Measurements from ENCODE around the gene NFATC2. TPM values are rescaled to one million over a fixed set of nuclear protein-coding genes. Genes with fewer than 3 reads are reported as not detected.

The NFATC2 gene
- total and polyA plus RNA-seq, 2 of the 4 experiments (the other 2 are of a cell fraction): 0.18 to 0.38 TPM

GRCh38 chr20:51575486-51575885 is 33.0 kb upstream of the NFATC2 start:
- no peaks in the 10 kb centered on the region for H3K36me3 ChIP-seq (ENCODE audit: control insufficient read depth, insufficient read depth, low read length)
- ChIA-PET CTCF (no interaction called here), POLR2A (ENCODE audit: unreplicated experiment) (no interaction called here)
- no peaks in the 10 kb centered on the region for H3K79me1 ChIP-seq (ENCODE audit: low read depth in 1 of 2, low read length in 2 of 2)
- no peak overlapping the region for H2BK120ac ChIP-seq (ENCODE audit: low read depth, low read length)
- H4K5ac ChIP-seq (ENCODE audit: low read depth, low read length): no peak overlapping the region
- 0 out of 2 replicates have a peak, but pooled peaks cover 5% of the 10 kb centered on the region for H3K9me1 ChIP-seq (ENCODE audit: insufficient read depth, low read length)
- BruUV-seq (replicated peaks): no TSS peak
- intact Hi-C loops (cut with micrococcal nuclease) (no loop called here), dilution Hi-C loops (cut with HindIII; ENCODE audit: low sequenced_read_pairs, unreplicated experiment) (loop anchor here (25.0 kb wide), 1 partner anchor 163 kb away; no protein-coding TSS in a partner anchor), in situ Hi-C loops (cut with MboI; ENCODE audit: low sequenced_read_pairs) (no loop called here)
- H3K27me3 ChIP-seq (ENCODE audit: control insufficient read depth, insufficient read depth, low read length): no peaks in the 10 kb centered on the region; the same call in 1 of the 2 replicates
- 90% methylated on average over 2 of the region's 3 CpGs; no CpG with 5 or more reads in 1 of the 2 experiments for WGBS, 2 experiments (ENCODE audit: extremely low coverage in 2 of 2, insufficient read length in 1 of 2)
- no peak overlapping the region for H4K91ac ChIP-seq (ENCODE audit: insufficient read depth, low read depth, low read length)
- H3K56ac ChIP-seq (ENCODE audit: extremely low read depth, insufficient read depth, low read length): no peak overlapping the region
- no peak overlapping the region for H3K23ac ChIP-seq (ENCODE audit: low read depth, low read length)
- H3K9me3 ChIP-seq (ENCODE audit: control insufficient read depth, insufficient read depth, low read length): peaks cover 5% of the 10 kb centered on the region
- no peaks in the 10 kb centered on the region for H4K20me1 ChIP-seq (ENCODE audit: insufficient read depth, low read length)
- DNase-seq: no peak
- no peak overlapping the region for H2BK5ac ChIP-seq (ENCODE audit: low read depth, low read length, poor library complexity, severe bottlenecking)
- no peak overlapping the region for H2AK5ac ChIP-seq (ENCODE audit: low read depth, low read length)
- H3K4me1 ChIP-seq (ENCODE audit: control insufficient read depth, insufficient read depth, low read length): peaks cover 4% of the 10 kb centered on the region; the same call in 1 of the 2 replicates
- TF ChIP-seq SMC3 (IDR thresholded peaks at IDR 0.05; ENCODE audit: low read depth, low read length) (no peak), POLR2A (IDR thresholded peaks at IDR 0.05; ENCODE audit: low read depth, low read length) (no peak), CHD1 (IDR thresholded peaks at IDR 0.05; ENCODE audit: low read depth, low read length) (no peak), MAFK (IDR thresholded peaks at IDR 0.05; ENCODE audit: low read depth, low read length) (no peak), BHLHE40 (IDR thresholded peaks at IDR 0.05; ENCODE audit: low read depth, low read length) (no peak), MXI1 (IDR thresholded peaks at IDR 0.05; ENCODE audit: borderline replicate concordance, low read depth, low read length) (no peak), RCOR1 (IDR thresholded peaks at IDR 0.05; ENCODE audit: insufficient replicate concordance, low read length) (no peak), RAD21 (IDR thresholded peaks at IDR 0.05; ENCODE audit: low read length) (no peak), ELK1 (IDR thresholded peaks at IDR 0.05; ENCODE audit: borderline replicate concordance, low read depth, low read length) (no peak)
- TF ChIP-seq, protein P1, sequence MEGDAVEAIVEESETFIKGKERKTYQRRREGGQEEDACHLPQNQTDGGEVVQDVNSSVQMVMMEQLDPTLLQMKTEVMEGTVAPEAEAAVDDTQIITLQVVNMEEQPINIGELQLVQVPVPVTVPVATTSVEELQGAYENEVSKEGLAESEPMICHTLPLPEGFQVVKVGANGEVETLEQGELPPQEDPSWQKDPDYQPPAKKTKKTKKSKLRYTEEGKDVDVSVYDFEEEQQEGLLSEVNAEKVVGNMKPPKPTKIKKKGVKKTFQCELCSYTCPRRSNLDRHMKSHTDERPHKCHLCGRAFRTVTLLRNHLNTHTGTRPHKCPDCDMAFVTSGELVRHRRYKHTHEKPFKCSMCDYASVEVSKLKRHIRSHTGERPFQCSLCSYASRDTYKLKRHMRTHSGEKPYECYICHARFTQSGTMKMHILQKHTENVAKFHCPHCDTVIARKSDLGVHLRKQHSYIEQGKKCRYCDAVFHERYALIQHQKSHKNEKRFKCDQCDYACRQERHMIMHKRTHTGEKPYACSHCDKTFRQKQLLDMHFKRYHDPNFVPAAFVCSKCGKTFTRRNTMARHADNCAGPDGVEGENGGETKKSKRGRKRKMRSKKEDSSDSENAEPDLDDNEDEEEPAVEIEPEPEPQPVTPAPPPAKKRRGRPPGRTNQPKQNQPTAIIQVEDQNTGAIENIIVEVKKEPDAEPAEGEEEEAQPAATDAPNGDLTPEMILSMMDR (conservative IDR thresholded peaks at IDR 0.05; ENCODE audit: low read depth, low read length): no peak
- TF ChIP-seq, protein P2, sequence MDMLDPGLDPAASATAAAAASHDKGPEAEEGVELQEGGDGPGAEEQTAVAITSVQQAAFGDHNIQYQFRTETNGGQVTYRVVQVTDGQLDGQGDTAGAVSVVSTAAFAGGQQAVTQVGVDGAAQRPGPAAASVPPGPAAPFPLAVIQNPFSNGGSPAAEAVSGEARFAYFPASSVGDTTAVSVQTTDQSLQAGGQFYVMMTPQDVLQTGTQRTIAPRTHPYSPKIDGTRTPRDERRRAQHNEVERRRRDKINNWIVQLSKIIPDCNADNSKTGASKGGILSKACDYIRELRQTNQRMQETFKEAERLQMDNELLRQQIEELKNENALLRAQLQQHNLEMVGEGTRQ (IDR thresholded peaks at IDR 0.05; ENCODE audit: low read depth, low read length): no peak
- no peak overlapping the region for H3K14ac ChIP-seq (replicated peaks; ENCODE audit: low read depth, low read length)
- H4K8ac ChIP-seq (ENCODE audit: low read depth in 2 of 2, low read length in 2 of 2): no peak overlapping the region
- no peak overlapping the region for H3K18ac ChIP-seq (ENCODE audit: low read depth, low read length)
- H2AK9ac ChIP-seq (replicated peaks; ENCODE audit: low read depth, low read length, poor library complexity): no peak overlapping the region
- H2AFZ ChIP-seq (replicated peaks; ENCODE audit: low read length, poor library complexity): no peak overlapping the region
- H3K4me3 ChIP-seq (ENCODE audit: insufficient read depth, low read depth, low read length): no peak overlapping the region
- no peak overlapping the region for H3K4me2 ChIP-seq (ENCODE audit: low read depth, low read length)
- H3K9ac ChIP-seq (ENCODE audit: low read depth, low read length): no peak overlapping the region
- no peak overlapping the region for H3K27ac ChIP-seq (ENCODE audit: insufficient read depth, low read length)
- no peak overlapping the region for H2BK20ac ChIP-seq (ENCODE audit: low read depth, low read length)
- H2BK15ac ChIP-seq (ENCODE audit: low read depth, low read length): no peak overlapping the region
- no peak overlapping the region for H3K4ac ChIP-seq (ENCODE audit: low read depth, low read length)
- no peak for ATAC-seq (ENCODE audit: low read depth)

Measured in IMR-90 (cell line).